Smooth muscle cell (in vitro differentiated cells): ENCODE data around the gene RAC2. TPM values are rescaled to one million over a fixed set of nuclear protein-coding genes. Genes with fewer than 3 reads are reported as not detected.

Source experiments
- DNase-seq: peaks from one replicate; lab custom pipeline; 2025; ENCODE audit not compliant: unreplicated experiment; lab: John Stamatoyannopoulos, UW
- H2AFZ ChIP-seq: fragments of 200-600 bp; sonication (generic); 2 replicates; pipeline ENCODE4 v1.6.0; 2016; ENCODE audit warnings: antibody characterized with exemption, low read depth, mild to moderate bottlenecking
- H3F3A ChIP-seq: fragments of 200-600 bp; sonication (generic); 2 replicates; pipeline ENCODE4 v1.6.0; 2017; ENCODE audit warnings: antibody characterized with exemption, low read depth
- H3K27ac ChIP-seq: fragments of 200-600 bp; sonication (generic); 2 replicates; pipeline ENCODE4 v1.5.1; 2016; ENCODE audit warnings: low read depth, mild to moderate bottlenecking
- H3K27me3 ChIP-seq: fragments of 200-600 bp; sonication (generic); 2 replicates; pipeline ENCODE4 v1.6.1; 2016; ENCODE audit warnings: low read depth, mild to moderate bottlenecking
- H3K36me3 ChIP-seq: fragments of 200-600 bp; sonication (generic); 2 replicates; pipeline ENCODE4 v1.5.1; 2016; ENCODE audit warnings: low read depth
- H3K4me1 ChIP-seq: fragments of 200-600 bp; sonication (generic); 2 replicates; pipeline ENCODE4 v1.5.1; 2016; ENCODE audit warnings: low read depth
- H3K4me2 ChIP-seq: fragments of 200-600 bp; sonication (generic); 2 replicates; pipeline ENCODE4 v1.6.0; 2016; ENCODE audit warnings: mild to moderate bottlenecking
- H3K4me3 ChIP-seq: fragments of 200-600 bp; sonication (generic); 2 replicates; pipeline ENCODE4 v1.5.1; 2016; ENCODE audit warnings: mild to moderate bottlenecking
- H3K79me2 ChIP-seq: fragments of 200-600 bp; sonication (generic); 2 replicates; pipeline ENCODE4 v1.6.0; 2016; ENCODE audit warnings: low read depth, mild to moderate bottlenecking
- H3K9ac ChIP-seq: fragments of 200-600 bp; sonication (generic); 2 replicates; pipeline ENCODE4 v1.6.0; 2016; ENCODE audit warnings: low read depth
- H3K9me3 ChIP-seq: fragments of 200-600 bp; sonication (generic); replicated peaks from 2 replicates; pipeline ENCODE4 v1.5.1; 2016; ENCODE audit warnings: low read depth
- H4K20me1 ChIP-seq: fragments of 200-600 bp; sonication (generic); 2 replicates; pipeline ENCODE4 v1.6.0; 2016; ENCODE audit warnings: low read depth
- CTCF ChIP-seq: fragments of 200-600 bp; sonication (generic); IDR thresholded peaks from 2 replicates; pipeline ENCODE4 v1.5.1; 2017; ENCODE audit warnings: borderline replicate concordance, mild to moderate bottlenecking, antibody characterized with exemption; ENCODE audit not compliant: insufficient read depth, poor library complexity, severe bottlenecking
- WGBS: methylation state at CpG from one replicate; pipeline ENCODE4 v1.1.7; 2016; ENCODE audit warnings: low lambda C conversion rate; 5-methylcytosine and 5-hydroxymethylcytosine counted together
- polyA plus RNA-seq: library from polyadenylated mRNA; unstranded; fragments of >200 nt; fragmentation: Nextera tagmentation; extraction: Ambion mirVana; gene quantifications from 2 replicates; pipeline ENCODE4 v1.2.1, GENCODE V29; 2016
- total RNA-seq: library from RNA; depleted of rRNA; stranded (reverse); fragments of >200 nt; gene quantifications from 2 replicates; pipeline ENCODE4 v1.2.3, GENCODE V29; 2014

RAC2 gene
- total and polyA plus RNA-seq, 2 experiments from 2014 or later: 3.6 to 4.0 TPM

- peaks cover 32% of the 10 kb centered on the region for H3K4me1 ChIP-seq
- DNase-seq: no peak
- H3K27ac ChIP-seq: peak overlapping the region; percentile 75
- TF ChIP-seq CTCF: no peak
- no peak overlapping the region for H2AFZ ChIP-seq
- no peaks in the 10 kb centered on the region for H3K9me3 ChIP-seq
- no peaks in the 10 kb centered on the region for H3K79me2 ChIP-seq
- no peaks in the 10 kb centered on the region for H3K27me3 ChIP-seq
- no peaks in the 10 kb centered on the region for H3K36me3 ChIP-seq
- WGBS: 93% methylated on average over 3 of the region's 3 CpGs
- H3K4me2 ChIP-seq: peak overlapping the region; percentile 25
- H3K4me3 ChIP-seq: no peak overlapping the region
- H4K20me1 ChIP-seq: no peaks in the 10 kb centered on the region
- H3K9ac ChIP-seq: no peak overlapping the region
- H3F3A ChIP-seq: peaks cover 5% of the 10 kb centered on the region
These were observed 66.3 kb downstream of the RAC2 start for GRCh38 chr22:37177755-37178154.

- H3K36me3 ChIP-seq: no peaks in the 10 kb centered on the region
These were observed 66.8 kb downstream of the RAC2 start for GRCh38 chr22:37177221-37177620.

GRCh38 chr22:37176464-37177061 lies 67.5 kb downstream of the RAC2 start:
- no peaks in the 10 kb centered on the region for H3K79me2 ChIP-seq
- WGBS: 31% methylated on average over 23 of the region's 23 CpGs
- H3K27ac ChIP-seq: peak overlapping the region; percentile 75
- H3K4me1 ChIP-seq: peaks cover 32% of the 10 kb centered on the region
- H3K27me3 ChIP-seq: no peaks in the 10 kb centered on the region
- H3K36me3 ChIP-seq: no peaks in the 10 kb centered on the region
- H4K20me1 ChIP-seq: no peaks in the 10 kb centered on the region
- DNase-seq: peak; percentile 22
- peak overlapping the region; percentile 74 for H3K4me2 ChIP-seq
- no peaks in the 10 kb centered on the region for H3K9me3 ChIP-seq
- no peak for TF ChIP-seq CTCF
- peak overlapping the region; percentile 35 for H3K9ac ChIP-seq
- peak overlapping the region; percentile 70 for H2AFZ ChIP-seq
- no peak overlapping the region for H3K4me3 ChIP-seq
- H3F3A ChIP-seq: peaks cover 5% of the 10 kb centered on the region

More at GRCh38 chr22:37177221-37177620, 66.8 kb downstream of the RAC2 start:
- Histone ChIP-seq H4K20me1 (no peaks in the 10 kb centered on the region), H3K9ac (peak overlapping the region; percentile 35), H3K4me3 (no peak overlapping the region), H3K4me2 (peak overlapping the region; percentile 74), H3K4me1 (peaks cover 32% of the 10 kb centered on the region), H3K27ac (peak overlapping the region; percentile 75), H3K9me3 (no peaks in the 10 kb centered on the region), H3K27me3 (no peaks in the 10 kb centered on the region), H3F3A (peaks cover 5% of the 10 kb centered on the region), H2AFZ (no peak overlapping the region), H3K79me2 (no peaks in the 10 kb centered on the region)
- WGBS: 88% methylated on average over 5 of the region's 5 CpGs
- DNase-seq: no peak
- TF ChIP-seq CTCF: no peak
